Pulmonary artery endothelial cell (primary cell): ENCODE measurements around the gene DNAJC28. TPM values are rescaled to one million over a fixed set of nuclear protein-coding genes. Genes with fewer than 3 reads are reported as not detected.

Experiments
- total RNA-seq: library from RNA; depleted of rRNA; stranded (reverse); fragments of >200 nt; gene quantifications from 2 replicates; pipeline ENCODE4 v1.2.3, GENCODE V29; 2014

Gene DNAJC28
- total RNA-seq, 1 donor from 2014 or later: 0.79 TPM

Other genes starting within 250 kb of the DNAJC28 start
- gene IL10RB, start 225.3 kb downstream of the DNAJC28 start, total RNA-seq: 37.0 and 39.0 TPM in 2 replicates
- gene IFNAR1, start 166.7 kb downstream of the DNAJC28 start, total RNA-seq: 20.1 and 28.5 TPM in 2 replicates
- gene IFNGR2, start 88.3 kb downstream of the DNAJC28 start, total RNA-seq: 63.6 and 68.8 TPM in 2 replicates
- 20.5 and 28.1 TPM in 2 replicates for gene TMEM50B, start 11.7 kb downstream of the DNAJC28 start, total RNA-seq
- 79.0 and 107 TPM in 2 replicates for gene GART, start 50.4 kb upstream of the DNAJC28 start, total RNA-seq
- 128 and 173 TPM in 2 replicates for gene SON, start 51.3 kb upstream of the DNAJC28 start, total RNA-seq
- 16.1 and 27.2 TPM in 2 replicates for gene DONSON, start 97.0 kb upstream of the DNAJC28 start, total RNA-seq
- gene CRYZL1, start 150.0 kb upstream of the DNAJC28 start, total RNA-seq: 29.3 and 34.8 TPM in 2 replicates
- gene ITSN1, start 150.8 kb upstream of the DNAJC28 start, total RNA-seq: 66.4 and 113 TPM in 2 replicates